ENCODE measurements around the gene PIH1D1. TPM values are rescaled to one million over a fixed set of nuclear protein-coding genes. Genes with fewer than 3 reads are reported as not detected.

Gene PIH1D1
- total RNA-seq (10 to 100 TPM; 16.3 to 49.9 (median 31.1) TPM), polyA plus RNA-seq (10 to 100 TPM; 22.6 to 57.6 TPM)
- long read RNA-seq, donor 1, transcript PIH1D1-201 (9 exons, 1,192 nt): major isoform, 13 of 19 reads
- long read RNA-seq, donor 1, partial matches to known transcripts: 0 of 19 reads
- long read RNA-seq, donor 1, other reads (novel, unspliced or antisense): 4 of 19 reads
- long read RNA-seq, donor 2, transcript PIH1D1-201 (9 exons, 1,192 nt): major isoform, 65 of 81 reads
- long read RNA-seq, donor 2, partial matches to known transcripts: 1 of 81 reads
- long read RNA-seq, donor 2, other reads (novel, unspliced or antisense): 14 of 81 reads
- long read RNA-seq, donor 3, transcript PIH1D1-201 (9 exons, 1,192 nt): major isoform, 21 of 25 reads
- long read RNA-seq, donor 3, partial matches to known transcripts: 0 of 25 reads
- long read RNA-seq, donor 3, other reads (novel, unspliced or antisense): 3 of 25 reads

- Histone ChIP-seq H3K4me3 (peak within 1 kb of the TSS; percentile 25 to 88 (median 71)), H3K4me1 (peaks cover 0 to 32% (median 11%) of the 10 kb centered on the region in 12 donors), H3K27me3 (no peaks in the 10 kb centered on the region), H3K9me3 (no peaks in the 10 kb centered on the region), H3K27ac (peak within 1 kb of the TSS; percentile 86 to 99 (median 96)), H3K36me3 (peaks cover 0 to 24% (median 7%) of the 10 kb centered on the region in 9 donors)
- peak; percentile 73 to 85 (median 84) for ATAC-seq
- intact Hi-C loops (cut with DNase I): loop anchor here in 2 of 10 donors (1.0 to 5.0 kb wide), 5 partner anchors 8 to 425 kb away; partner anchors contain the start of genes AKT1S1 (in 1 of the 2), RPL13A (in 1 of the 2), RRAS (in 1 of the 2) and SCAF1 (in 1 of the 2)
- WGBS, 4 donors: 2 to 6% (median 4%) methylated on average over 32 to 42 of the region's 42 CpGs
- peak; percentile 94 to 98 (median 97) for DNase-seq
- peak in 1 of 2 donors; percentile 54 for TF ChIP-seq POLR2A (IDR thresholded peaks at IDR 0.05)
- TF ChIP-seq CTCF (IDR thresholded peaks at IDR 0.05): peak in 6 of 12 donors; percentile 5 to 28 (median 24)
Measured at GRCh38 chr19:49451430-49452181, at the start of gene PIH1D1. TSS of gene PIH1D1 (minus strand) at chr19:49451814. CDS start at chr19:49451574, 240 bp downstream.

GRCh38 chr19:49499030-49499670 is 47.5 kb upstream of the PIH1D1 start:
- ATAC-seq: no peak
- no peaks in the 10 kb centered on the region for H3K27me3 ChIP-seq

DNA sequence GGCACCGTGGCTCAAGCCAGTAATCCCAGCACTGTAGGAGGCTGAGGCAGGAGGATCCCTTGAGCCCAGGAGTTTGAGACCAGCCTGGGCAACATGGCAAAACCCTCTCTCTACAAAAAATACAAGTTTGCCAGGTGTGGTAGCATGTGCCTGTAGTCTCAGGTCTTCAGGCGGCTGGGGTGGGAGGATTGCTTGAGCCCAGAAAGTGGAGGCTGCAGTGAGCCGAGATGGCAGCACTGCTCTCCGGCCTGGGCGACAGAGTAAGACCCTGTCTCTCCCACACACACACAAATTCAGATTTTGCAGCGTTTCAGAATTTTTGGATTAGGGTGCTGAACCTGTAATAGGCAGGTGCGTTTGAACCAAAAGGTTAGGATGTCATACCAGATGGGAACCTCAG is 46.9 kb upstream of the PIH1D1 start:
- H3K36me3 ChIP-seq: peaks cover 2 to 32% (median 30%) of the 10 kb centered on the region in 9 donors
- H3K4me3 ChIP-seq: peak overlapping the region in 1 of 12 donors; percentile 93
- TF ChIP-seq CTCF (IDR thresholded peaks at IDR 0.05) (no peak), POLR2A (IDR thresholded peaks at IDR 0.05) (no peak)
- H3K27ac ChIP-seq: peak overlapping the region in 2 of 12 donors; percentile 4 to 96
- peaks cover 14 to 58% (median 43%) of the 10 kb centered on the region in 12 donors for H3K4me1 ChIP-seq
- no peaks in the 10 kb centered on the region for H3K27me3 ChIP-seq
- DNase-seq (no peak), ATAC-seq (no peak)
- intact Hi-C loops (cut with DNase I): loop anchor here in 3 of 10 donors (5.0 kb wide), 3 partner anchors 169 to 379 kb away; partner anchors contain the start of genes PRMT1 (in 2 of the 3), AKT1S1 (in 1 of the 3), BCL2L12 (in 1 of the 3) and IRF3 (in 1 of the 3)
- H3K9me3 ChIP-seq: no peaks in the 10 kb centered on the region
- WGBS, 4 donors: 82 to 86% (median 85%) methylated on average over 7 of the region's 7 CpGs

More at GRCh38 chr19:49499030-49499670, 47.5 kb upstream of the PIH1D1 start:
- Histone ChIP-seq H3K4me1 (peaks cover 14 to 60% (median 44%) of the 10 kb centered on the region in 12 donors), H3K27ac (peak overlapping the region in 9 of 12 donors; percentile 5 to 96 (median 84)), H3K36me3 (peaks cover 2 to 32% (median 29%) of the 10 kb centered on the region in 9 donors), H3K9me3 (no peaks in the 10 kb centered on the region), H3K4me3 (peak overlapping the region in 6 of 12 donors; percentile 46 to 93 (median 54))
- intact Hi-C loops (cut with DNase I): loop anchor here in 3 of 10 donors (5.0 kb wide), 3 partner anchors 168 to 378 kb away; partner anchors contain the start of genes PRMT1 (in 2 of the 3), AKT1S1 (in 1 of the 3), BCL2L12 (in 1 of the 3) and IRF3 (in 1 of the 3)
- no peak for TF ChIP-seq CTCF (IDR thresholded peaks at IDR 0.05)
- TF ChIP-seq POLR2A (IDR thresholded peaks at IDR 0.05): no peak
- 66 to 73% (median 70%) methylated on average over 8 to 19 of the region's 19 CpGs for WGBS, 4 donors
- DNase-seq: no peak
